Jurkat, Clone E6-1 (cell line): ENCODE results near the gene PRKN. TPM values are rescaled to one million over a fixed set of nuclear protein-coding genes. Genes with fewer than 3 reads are reported as not detected.
A peak's percentile ranks its signal among the peaks of the same experiment; 100 is the strongest.

Experiments
- DNase-seq: peaks from one replicate; pipeline ENCODE4 v3.0.0-alpha.2; 2011; ENCODE audit warnings: low read depth, low spot score
- H3K4me3 ChIP-seq: 2 replicates; pipeline ENCODE4 v1.5.1; 2011; ENCODE audit warnings: mild to moderate bottlenecking, low read length, control low read depth, moderate library complexity
- polyA plus RNA-seq: library from polyadenylated mRNA; unstranded; fragments of >200 nt; gene quantifications from one replicate; pipeline ENCODE4 v1.2.1, GENCODE V29; 2012; ENCODE audit warnings: missing spikeins; ENCODE audit not compliant: insufficient read length, insufficient read depth

PRKN gene
- polyA plus RNA-seq = not detected

DNA sequence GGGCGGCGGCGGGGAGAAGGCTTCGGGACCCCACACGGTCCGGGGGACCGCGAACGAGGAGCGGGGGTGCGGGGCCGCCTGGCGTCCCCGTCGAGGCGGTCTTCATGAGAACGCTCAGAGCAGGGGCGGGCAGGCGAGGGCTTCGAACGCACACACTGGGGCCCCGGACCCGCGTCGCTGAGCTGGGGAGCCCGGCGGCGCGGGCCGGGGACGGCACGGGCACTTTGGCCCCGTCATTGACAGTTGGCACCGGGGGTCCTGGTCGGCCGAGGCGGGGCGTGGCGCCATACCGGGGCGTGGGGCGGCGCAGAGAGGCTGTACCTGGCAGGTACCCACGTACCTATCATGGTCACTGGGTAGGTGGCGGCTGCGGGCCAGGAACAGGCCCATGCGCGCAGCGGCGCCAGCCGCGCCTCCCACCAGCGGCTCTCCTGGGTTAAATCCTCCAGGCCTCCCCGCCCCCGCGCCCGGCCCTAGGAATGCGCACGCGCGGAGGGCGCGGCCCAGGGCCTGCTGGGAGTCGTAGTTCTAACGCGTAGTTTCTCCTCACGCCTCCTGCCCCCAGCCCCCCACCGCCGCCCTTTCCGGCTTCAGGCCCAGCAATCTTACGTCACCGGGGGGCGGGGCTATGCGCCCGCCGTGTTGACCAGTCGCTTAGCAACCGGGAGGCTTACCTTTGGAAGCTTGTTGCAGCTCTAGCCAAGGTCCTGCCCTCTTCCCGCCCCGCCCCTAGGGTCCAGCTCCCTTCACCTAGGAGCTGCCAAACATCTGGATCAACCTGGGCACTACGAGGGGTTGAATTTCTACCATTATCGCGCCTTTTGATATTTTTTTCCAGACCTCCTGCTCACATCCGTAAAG is at the start of gene PRKN, which contains the start of gene PACRG:
Gene PRKN, minus strand, starts transcription at position 445 of the 861 bp plus-strand sequence.
Gene PACRG, plus strand, starts transcription at position 653 of the 861 bp plus-strand sequence.
- peak; percentile 92 for DNase-seq
- H3K4me3 ChIP-seq = peak within 1 kb of the TSS; percentile 65

DNA sequence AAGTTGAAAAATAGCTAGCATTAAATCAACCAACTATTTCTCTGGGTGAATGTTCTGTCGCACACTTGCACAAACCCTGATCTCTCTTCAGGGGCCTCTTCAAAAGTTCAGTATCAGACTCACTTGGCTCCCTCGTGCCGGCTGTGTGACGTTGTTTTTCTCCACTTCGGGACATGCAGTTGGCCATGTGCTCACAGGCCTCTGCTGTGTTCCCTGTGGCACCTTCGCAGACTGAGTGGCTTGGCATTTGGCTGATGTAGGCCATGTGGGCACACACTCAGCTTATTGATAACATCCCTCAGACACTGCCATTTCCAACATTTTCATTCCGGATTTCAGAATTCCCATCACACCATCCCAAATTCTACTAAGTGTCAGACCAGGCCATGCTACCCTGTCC is 49.5 kb upstream of the PRKN start:
- DNase-seq = no peak
- no peak overlapping the region for H3K4me3 ChIP-seq

DNA sequence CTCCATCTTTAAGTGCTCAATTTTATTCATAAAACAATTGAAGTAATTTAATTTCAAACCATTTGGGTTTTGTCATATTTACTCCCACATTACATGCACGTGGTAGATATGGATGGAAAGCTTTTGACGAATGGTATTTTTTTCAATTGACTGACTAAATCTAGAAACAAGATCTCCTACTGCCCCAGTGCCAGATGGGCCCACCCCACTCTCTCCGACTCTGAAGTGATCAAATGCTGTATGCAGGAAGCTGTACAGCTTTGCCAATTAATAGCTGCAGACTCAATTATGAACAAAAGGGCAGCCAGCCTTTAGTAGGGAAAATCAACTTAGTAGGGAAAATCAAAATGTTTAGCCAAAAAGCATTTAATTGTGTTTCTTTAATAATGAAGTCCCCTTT is 46.4 kb upstream of the PRKN start:
- H3K4me3 ChIP-seq = no peak overlapping the region
- no peak for DNase-seq

DNA sequence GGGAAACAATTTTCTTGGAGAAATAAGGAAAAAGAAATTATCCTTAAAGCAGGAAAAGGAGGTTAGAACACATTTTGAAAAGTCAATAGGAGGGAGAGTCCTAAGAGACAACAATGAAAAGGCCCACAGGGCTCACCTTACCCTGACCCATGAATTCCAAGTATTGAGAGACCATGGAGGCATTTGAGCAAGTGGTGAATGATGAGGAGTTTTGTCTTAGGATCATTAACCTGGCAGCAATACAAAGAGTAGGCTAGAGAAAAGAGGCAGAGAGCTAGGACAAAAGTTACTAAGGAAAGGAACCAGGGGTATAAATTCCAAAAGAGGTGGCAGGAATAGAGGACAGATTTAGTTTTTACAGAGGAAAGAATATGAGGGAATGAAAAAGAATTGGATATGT is 44.9 kb upstream of the PRKN start:
- H3K4me3 ChIP-seq = no peak overlapping the region
- DNase-seq = no peak

DNA sequence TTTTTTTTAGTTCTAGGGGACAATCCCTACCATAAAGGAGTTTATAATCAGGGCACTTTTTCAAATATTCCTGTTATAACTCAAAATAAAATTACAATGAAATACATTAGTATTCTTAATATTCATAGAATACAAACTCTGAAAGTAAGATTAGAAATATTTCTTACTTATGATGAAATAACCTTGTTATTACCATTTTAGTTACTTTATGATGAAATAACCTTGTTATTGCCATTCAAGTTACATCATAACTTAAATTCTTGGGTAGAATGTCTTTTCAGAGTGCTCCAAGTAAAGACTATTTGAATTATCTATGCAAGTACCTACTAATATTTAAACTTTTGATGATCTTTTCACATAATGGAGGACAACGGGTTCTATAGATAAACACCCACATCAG is 43.4 kb upstream of the PRKN start:
- no peak overlapping the region for H3K4me3 ChIP-seq
- DNase-seq = no peak

DNA sequence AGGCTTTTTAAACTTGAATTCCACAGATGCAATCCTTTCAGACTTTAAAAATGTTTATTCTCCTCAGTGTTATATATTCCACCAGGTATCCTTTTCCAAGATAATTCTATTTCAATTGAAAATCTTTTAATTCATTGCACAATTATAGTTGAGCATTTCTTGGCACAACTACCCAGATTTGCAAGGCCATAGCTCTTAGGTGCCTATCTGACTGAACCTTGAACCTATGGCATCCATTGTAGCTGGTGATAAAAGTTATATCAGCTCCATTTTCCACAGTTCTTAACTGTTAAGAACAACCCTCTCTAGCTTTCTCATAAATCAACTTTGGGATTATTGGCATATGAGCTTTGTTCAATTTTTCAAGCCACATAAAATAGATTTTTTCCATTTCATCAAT is 42.6 kb upstream of the PRKN start:
- DNase-seq = no peak

DNA sequence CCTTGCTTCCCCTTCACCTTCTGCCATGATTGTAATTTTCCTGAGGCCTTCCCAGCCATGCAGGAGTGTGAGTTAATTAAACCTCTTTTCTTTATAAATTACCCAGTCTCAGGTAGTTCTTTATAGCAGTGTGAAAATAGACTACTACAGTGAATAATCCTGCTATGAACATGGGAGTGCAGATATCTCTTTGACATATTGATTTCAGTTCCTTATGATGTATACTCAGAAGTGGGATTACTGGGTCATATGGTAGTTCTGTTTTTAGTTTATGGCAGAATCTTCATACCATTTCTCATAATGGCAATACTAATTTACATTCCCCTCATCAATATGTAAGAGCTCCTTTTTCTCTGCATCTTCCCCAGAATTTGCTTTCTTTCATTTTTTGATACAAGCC is 26.2 kb upstream of the PRKN start:
- no peak overlapping the region for H3K4me3 ChIP-seq
- no peak for DNase-seq

More for the DNA sequence above, 42.6 kb upstream of the PRKN start:
- H3K4me3 ChIP-seq = no peak overlapping the region

DNA sequence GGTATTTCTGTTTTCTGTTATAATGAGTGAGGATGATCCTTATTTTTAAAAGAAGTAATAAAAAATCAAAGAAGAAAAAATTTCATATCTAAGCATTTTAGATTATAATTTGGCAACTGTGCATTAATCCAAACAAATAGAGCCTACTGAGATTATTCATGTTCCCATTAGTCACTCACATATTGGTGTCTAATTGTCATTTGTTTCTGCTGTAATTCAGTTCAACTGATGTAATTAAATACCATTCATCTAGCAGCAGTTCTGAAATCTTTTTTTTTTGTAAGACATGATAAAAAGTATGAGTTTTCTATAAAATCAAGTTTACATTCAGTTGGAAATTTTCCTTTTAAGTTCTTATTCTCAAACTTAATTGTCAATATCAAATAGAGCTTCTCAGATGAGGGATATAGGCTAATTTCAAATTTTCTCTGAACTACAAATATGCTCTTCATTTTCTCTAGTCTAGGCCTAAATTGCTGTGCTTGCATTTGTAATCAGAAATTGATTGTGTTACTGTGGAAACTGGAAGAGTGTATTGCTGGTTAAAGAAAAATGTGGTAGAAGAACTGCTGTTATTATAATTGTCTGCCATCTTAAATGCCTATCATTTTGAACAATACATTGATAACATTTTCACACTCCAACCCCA is 23.8 kb upstream of the PRKN start:
- H3K4me3 ChIP-seq = no peak overlapping the region
- no peak for DNase-seq

DNA sequence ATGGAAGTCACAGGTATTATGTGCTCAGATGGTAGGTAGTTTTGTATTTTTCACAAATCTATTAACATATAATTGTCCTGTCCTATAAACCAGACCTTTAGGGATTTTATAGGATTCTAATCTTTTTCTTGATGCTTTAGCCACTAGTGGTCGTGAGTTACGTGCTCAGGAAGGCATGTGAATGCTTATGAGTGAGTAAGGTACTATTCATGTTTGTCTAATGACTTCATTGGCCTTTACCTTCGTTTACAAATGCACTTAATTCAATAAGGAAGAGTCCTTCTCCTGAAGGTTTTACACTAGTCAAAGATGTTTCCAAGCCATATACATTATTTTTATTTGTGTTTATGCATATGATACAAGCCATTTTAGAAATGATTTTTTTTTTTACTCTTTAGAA is 23.2 kb upstream of the PRKN start:
- H3K4me3 ChIP-seq = no peak overlapping the region
- no peak for DNase-seq

DNA sequence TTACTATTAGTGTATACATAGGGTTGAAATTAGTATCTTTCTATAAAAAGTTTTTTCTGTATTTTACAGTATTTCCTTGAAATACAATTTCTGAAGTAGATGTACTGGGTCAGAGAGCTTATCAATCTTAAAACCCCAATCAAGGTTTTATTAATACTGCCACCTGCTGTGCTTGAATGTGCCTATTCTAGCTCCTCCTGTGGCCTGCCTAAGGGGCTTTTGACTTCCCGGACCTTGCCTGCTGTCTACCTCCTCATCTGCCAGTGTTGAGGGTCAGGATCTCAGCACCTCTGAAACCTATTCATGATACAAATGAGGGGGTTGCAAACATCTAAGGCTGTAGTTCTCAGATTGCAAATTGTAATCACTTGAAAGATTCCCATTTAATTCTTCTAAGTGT is 9.4 kb upstream of the PRKN start:
- no peak for DNase-seq
- H3K4me3 ChIP-seq = no peak overlapping the region

DNA sequence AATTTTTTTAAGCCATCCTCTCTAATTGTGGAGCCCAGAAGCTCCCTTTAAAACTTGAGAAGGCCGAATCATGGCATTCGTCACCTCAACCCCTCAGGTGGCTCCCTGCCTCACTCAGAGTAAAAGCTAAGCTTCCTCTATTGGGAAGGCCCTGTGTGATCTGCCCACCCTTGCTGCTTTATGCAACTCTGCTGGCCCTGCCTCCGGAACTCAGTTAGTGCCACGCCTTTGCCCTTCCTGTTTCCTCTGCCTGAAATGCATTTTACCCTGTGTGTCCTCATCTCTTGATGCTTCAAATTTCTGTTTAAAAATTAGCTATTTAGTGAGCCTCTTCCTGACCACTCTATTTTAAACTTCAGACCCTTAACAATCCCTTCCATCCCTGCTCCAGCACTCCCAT is 5.9 kb upstream of the PRKN start:
- no peak overlapping the region for H3K4me3 ChIP-seq
- DNase-seq = no peak

DNA sequence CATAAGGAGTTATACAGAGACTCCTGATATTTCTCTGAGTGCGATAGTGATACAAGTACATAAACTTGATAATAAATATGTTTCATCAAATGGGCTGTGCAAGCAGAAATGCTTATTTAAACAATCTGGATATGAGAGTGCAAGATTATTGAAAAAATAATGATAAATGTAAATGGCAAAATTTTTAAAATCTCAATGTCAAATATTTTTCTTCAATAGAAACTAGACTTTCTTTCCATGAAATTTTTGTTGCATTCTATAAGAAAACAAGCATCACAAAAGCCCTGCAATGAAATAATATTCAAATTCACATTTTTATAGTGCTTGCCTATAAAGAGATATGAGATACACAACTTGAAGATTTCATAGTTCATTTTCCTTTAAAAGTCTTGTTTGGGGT is 2.9 kb upstream of the PRKN start:
- no peak for DNase-seq
- H3K4me3 ChIP-seq = no peak overlapping the region

DNA sequence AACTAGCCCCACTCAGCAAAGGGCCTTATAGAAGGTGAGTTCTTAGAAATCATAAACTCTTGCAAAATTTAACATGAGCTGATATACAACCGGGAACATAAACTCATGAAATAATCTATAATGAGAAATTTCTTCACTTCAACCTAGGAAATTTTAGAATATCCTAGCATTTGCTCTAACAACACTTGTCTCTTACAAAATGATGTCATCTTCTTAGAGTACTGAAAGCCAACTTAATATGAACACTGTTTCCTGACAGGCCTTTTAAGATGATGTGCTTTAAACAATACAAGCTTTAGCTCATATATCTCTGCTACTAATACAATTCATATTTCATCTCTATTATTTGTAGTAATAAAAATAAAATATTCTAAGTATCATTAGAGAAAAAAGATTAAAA is 1.1 kb upstream of the PRKN start:
- no peak for DNase-seq
- H3K4me3 ChIP-seq = no peak overlapping the region

DNA sequence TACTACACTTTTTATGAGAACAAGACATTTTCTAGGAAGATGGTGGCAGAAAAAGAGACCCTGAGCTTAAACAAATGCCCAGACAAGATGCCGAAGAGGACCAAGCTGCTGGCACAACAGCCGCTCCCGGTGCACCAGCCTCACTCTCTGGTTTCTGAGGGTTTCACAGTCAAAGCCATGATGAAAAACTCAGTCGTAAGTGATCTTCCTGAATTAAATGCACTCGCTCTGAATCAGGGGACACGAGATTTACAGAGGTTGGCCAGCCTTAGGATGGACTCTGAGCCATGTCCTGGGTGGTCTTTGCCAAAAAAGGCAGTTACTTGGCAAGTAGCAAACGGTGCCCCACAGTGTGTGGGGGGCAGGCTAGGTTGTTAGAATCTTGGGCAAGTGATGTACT is 631 bp upstream of the PRKN start:
- DNase-seq = no peak
- peak overlapping the region; percentile 41 for H3K4me3 ChIP-seq

DNA sequence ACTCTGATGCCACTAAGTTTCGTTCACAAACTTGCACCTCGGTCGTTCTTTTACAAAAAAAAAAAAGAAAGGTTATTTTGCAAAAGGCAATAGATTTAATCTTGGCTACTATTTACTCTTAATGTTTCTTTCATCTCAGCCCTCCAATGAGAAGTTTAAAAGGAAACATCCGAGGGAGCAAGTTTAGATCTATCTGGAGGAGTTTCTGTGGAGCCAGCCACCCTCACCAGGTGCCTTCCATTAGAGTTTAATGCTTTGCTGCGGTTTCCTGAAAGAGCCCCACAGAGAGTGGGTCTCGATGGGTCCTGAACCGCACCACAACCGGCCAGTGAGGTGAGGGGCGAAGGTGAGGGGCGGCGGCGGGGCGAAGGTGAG is 632 bp downstream of the PRKN start:
- peak; percentile 20 for DNase-seq
- peak overlapping the region; percentile 65 for H3K4me3 ChIP-seq

DNA sequence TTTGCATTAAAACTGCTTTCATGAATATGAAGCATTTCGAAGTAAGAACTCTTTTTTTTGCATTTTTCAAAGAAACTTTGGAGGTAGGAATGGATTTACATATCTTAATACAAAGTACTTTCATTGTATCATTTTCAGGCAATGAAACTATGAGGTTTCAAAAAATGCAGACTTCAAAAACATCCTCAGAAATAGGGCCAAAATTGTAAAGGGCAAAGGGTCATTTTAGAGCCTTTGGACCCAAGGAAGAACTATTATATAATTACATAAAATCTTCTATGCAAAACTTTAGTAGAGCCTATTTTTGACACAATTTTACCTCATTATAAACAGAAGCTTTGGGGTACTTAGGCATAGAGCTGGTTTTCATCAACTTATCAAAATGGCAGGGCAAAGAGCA is 4.9 kb downstream of the PRKN start:
- H3K4me3 ChIP-seq = no peak overlapping the region
- DNase-seq = no peak

DNA sequence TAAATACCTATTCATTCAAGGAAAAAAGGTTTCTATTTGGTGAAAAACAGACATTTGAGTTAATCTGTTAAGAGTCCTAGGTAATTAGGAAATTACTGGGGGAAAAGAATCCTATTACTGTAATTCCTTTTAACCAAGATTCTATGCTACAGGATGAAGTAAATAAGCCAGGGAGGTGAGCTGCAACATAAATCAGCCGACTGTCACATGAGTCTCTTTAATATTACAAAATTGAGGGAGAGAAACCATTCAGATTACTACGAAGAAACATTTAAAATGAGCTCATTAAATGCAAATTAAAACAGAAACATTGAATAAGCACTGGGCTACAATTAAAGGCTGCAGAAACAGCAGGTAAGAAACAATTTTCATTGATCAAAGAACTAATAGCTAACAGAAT is 5.3 kb downstream of the PRKN start:
- no peak overlapping the region for H3K4me3 ChIP-seq
- no peak for DNase-seq

DNA sequence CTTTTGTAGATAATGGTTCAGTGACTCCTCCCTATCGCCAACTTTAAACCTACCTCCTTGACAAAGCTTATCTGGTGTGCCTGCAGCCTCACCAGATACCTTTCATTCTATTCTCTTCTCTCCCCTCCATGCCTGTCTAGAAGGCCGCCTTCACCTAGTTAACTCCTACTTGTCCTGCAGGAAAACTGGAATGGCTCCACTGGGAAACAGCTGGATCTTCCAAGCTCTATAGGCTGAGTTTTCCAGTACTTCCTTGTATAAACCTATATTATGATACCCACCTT is 6.2 kb downstream of the PRKN start:
- H3K4me3 ChIP-seq = no peak overlapping the region
- DNase-seq = no peak

DNA sequence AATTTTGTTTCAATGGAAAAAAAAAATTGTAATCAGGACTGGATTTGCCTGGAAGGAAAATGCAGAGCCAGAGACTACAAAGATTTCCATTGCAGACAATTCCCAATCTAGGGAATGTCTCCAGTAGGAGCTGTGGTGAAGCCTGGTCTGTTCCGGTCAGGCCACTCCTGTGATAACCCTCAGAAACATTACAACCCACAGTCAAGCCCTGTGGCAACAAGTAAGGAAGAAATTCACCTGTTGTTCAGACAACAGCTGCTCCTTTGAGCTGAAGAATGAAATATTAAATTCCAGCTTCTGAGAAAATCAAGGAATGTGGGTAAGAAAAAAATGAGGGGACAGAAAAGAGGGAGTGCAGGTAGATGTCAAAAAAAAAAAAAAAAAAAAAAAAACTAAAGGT is 8.0 kb downstream of the PRKN start:
- no peak for DNase-seq
- no peak overlapping the region for H3K4me3 ChIP-seq

DNA sequence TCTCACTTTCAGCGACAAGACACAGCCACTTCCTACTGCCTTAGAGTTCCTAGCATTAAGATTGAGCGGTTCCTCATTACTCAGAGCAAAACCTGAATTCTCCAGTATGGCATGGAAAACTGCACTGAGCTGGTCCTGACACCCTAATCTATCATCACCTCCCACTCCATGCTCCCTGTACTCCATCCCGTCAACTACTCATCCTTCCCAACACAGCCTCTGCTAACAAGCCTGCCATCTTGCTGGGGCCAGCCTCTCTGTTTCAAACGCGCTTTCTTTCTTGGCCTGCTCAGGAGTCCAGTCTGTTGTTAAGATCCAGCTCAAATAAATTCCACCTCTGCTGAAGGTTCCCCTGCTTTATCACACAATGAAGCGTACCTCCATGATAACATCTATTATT is 12.0 kb downstream of the PRKN start:
- DNase-seq = no peak
- no peak overlapping the region for H3K4me3 ChIP-seq
